GM12874 (cell line): Measurements from ENCODE around the gene C2CD4D.

Experiments
- CTCF ChIP-seq: IDR thresholded peaks from 2 replicates; pipeline ENCODE4 v1.5.1; 2011; ENCODE audit warnings: low read depth, mild to moderate bottlenecking, control low read depth, low read length, moderate library complexity; ENCODE audit not compliant: insufficient read depth

Gene C2CD4D

GRCh38 chr1:151799179-151800022 lies 40.2 kb downstream of the C2CD4D start:
- TF ChIP-seq CTCF = no peak

GRCh38 chr1:151798571-151798970 lies 41.0 kb downstream of the C2CD4D start:
- TF ChIP-seq CTCF = no peak

GRCh38 chr1:151790940-151791651 lies 48.5 kb downstream of the C2CD4D start:
- TF ChIP-seq CTCF = no peak

GRCh38 chr1:151790071-151790939 lies 49.3 kb downstream of the C2CD4D start, which contains the start of gene TDRKH:
Gene TDRKH (minus strand): TSS chr1:151790500. CDS start chr1:151783022, 7,478 bp downstream.
- peak; percentile 34 for TF ChIP-seq CTCF
